Kidney (tissue), 14 donors: ENCODE measurements around the gene KRT75. TPM values are rescaled to one million over a fixed set of nuclear protein-coding genes. Genes with fewer than 3 reads are reported as not detected.

Experiments used
- DNase-seq, 5 donors: peaks; one replicate each; pipeline ENCODE4 v3.0.0-alpha.2; 2013 to 2020
- FAIRE-seq: peaks from 2 replicates; lab custom pipeline; 2012; peaks lifted over from hg19 to GRCh38; lab: Jason Lieb, UNC
- H3K27ac ChIP-seq, 2 donors: one replicate each; pipeline ENCODE4 v1.7.0; 2013; ENCODE audit warnings: low read depth in 2 of 2, low read length in 2 of 2, inconsistent platforms in 1 of 2
- H3K27me3 ChIP-seq: one replicate; pipeline ENCODE4 v1.7.1; 2013; ENCODE audit warnings: low read length, inconsistent platforms; ENCODE audit not compliant: control insufficient read depth, insufficient read depth
- H3K36me3 ChIP-seq, 3 donors: one replicate each; pipeline versions ENCODE4 v1.7.0 to v1.7.1; 2013; ENCODE audit warnings: low read length in 3 of 3, control low read depth in 1 of 3, inconsistent platforms in 1 of 3; ENCODE audit not compliant: insufficient read depth in 3 of 3, control insufficient read depth in 2 of 3
- H3K4me1 ChIP-seq, 3 donors: one replicate each; pipeline versions ENCODE4 v1.7.0 to v1.7.1; 2013; ENCODE audit warnings: low read length in 3 of 3, inconsistent platforms in 1 of 3, low read depth in 1 of 3; ENCODE audit not compliant: control insufficient read depth in 2 of 3, insufficient read depth in 2 of 3
- H3K4me3 ChIP-seq, 3 donors: one replicate each; pipeline versions ENCODE4 v1.7.0 to v1.8.1; 2013; ENCODE audit warnings: low read length in 3 of 3, control low read depth in 1 of 3, inconsistent platforms in 1 of 3
- H3K9ac ChIP-seq, 3 donors: one replicate each; pipeline versions ENCODE4 v1.7.0 to v1.7.1; 2013; ENCODE audit warnings: low read length in 3 of 3, control low read depth in 1 of 3, inconsistent platforms in 1 of 3
- H3K9me3 ChIP-seq, 3 donors: one replicate each; pipeline versions ENCODE4 v1.7.0 to v1.7.1; 2013; ENCODE audit warnings: low read length in 3 of 3, control low read depth in 1 of 3, inconsistent platforms in 1 of 3; ENCODE audit not compliant: control insufficient read depth in 2 of 3, insufficient read depth in 1 of 3
- intact Hi-C: fragments of 100-400 bp; cut with DNase I; formaldehyde crosslinking; loops from one replicate; pipeline ENCODE4 v1.11.1; 2022
- polyA plus RNA-seq: library from polyadenylated mRNA; stranded (reverse); fragments of 350-450 nt; fragmentation: Illumina TruSeq; extraction: RNeasy Lipid Tissue Mini Kit (QIAGEN cat#74804); gene quantifications from one replicate; pipeline ENCODE4 v1.2.3, GENCODE V29; 2014; ENCODE audit warnings: low read depth, low replicate concordance; ENCODE audit not compliant: insufficient read depth
- total RNA-seq: library from RNA; stranded (reverse); fragmentation: NEBNext Ultra II Directional; extraction: Animal tissue kit (Norgen Biotek cat#: 25700); gene quantifications from one replicate; pipeline ENCODE4 v1.2.1, GENCODE V29; 2021
- TF ChIP-seq, protein P1 (sequence below): IDR thresholded peaks from 3 replicates; pipeline ENCODE4 v1.5.1; 2012; ENCODE audit warnings: mild to moderate bottlenecking, moderate library complexity, borderline replicate concordance; ENCODE audit not compliant: insufficient read depth; ENCODE audit errors: extremely low read depth
- donor health status: control.
- donor health status: control.
- donor health status: control.
- donor health status: control.
- donor health status: control.
- donor health status: DM: yes; HTN: yes; CAD: no.
- donor health status: Normal renal cell carcinoma (clear cell type).

Gene KRT75
- total and polyA plus RNA-seq, 2 donors from 2014 or later = not detected

DNA sequence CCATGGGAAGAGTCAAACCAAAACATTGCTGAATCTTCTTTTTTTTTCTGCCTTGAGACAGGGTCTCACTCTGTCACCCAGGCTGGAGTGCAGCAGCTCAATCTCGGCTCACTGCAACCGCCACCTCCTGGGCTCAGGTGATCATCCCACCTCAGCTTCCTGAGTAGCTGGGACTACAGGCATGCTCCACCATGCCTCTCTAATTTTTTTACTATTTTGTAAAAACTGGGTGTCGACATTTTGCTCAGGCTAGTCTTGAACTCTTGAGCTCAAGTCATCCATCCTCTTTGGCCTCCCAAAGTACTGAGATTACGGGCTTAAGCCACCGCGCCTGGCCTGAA is 1.5 kb upstream of the KRT75 start:
- no peak overlapping the region for H3K4me3 ChIP-seq
- no peaks in the 10 kb centered on the region for H3K27me3 ChIP-seq
- FAIRE-seq (no peak), DNase-seq (no peak)
- intact Hi-C loops = no loop called here
- TF ChIP-seq, protein P1, sequence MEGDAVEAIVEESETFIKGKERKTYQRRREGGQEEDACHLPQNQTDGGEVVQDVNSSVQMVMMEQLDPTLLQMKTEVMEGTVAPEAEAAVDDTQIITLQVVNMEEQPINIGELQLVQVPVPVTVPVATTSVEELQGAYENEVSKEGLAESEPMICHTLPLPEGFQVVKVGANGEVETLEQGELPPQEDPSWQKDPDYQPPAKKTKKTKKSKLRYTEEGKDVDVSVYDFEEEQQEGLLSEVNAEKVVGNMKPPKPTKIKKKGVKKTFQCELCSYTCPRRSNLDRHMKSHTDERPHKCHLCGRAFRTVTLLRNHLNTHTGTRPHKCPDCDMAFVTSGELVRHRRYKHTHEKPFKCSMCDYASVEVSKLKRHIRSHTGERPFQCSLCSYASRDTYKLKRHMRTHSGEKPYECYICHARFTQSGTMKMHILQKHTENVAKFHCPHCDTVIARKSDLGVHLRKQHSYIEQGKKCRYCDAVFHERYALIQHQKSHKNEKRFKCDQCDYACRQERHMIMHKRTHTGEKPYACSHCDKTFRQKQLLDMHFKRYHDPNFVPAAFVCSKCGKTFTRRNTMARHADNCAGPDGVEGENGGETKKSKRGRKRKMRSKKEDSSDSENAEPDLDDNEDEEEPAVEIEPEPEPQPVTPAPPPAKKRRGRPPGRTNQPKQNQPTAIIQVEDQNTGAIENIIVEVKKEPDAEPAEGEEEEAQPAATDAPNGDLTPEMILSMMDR = no peak
- no peaks in the 10 kb centered on the region for H3K36me3 ChIP-seq
- H3K4me1 ChIP-seq = no peaks in the 10 kb centered on the region
- H3K9ac ChIP-seq = no peak overlapping the region
- H3K9me3 ChIP-seq = no peaks in the 10 kb centered on the region
- no peak overlapping the region for H3K27ac ChIP-seq

DNA sequence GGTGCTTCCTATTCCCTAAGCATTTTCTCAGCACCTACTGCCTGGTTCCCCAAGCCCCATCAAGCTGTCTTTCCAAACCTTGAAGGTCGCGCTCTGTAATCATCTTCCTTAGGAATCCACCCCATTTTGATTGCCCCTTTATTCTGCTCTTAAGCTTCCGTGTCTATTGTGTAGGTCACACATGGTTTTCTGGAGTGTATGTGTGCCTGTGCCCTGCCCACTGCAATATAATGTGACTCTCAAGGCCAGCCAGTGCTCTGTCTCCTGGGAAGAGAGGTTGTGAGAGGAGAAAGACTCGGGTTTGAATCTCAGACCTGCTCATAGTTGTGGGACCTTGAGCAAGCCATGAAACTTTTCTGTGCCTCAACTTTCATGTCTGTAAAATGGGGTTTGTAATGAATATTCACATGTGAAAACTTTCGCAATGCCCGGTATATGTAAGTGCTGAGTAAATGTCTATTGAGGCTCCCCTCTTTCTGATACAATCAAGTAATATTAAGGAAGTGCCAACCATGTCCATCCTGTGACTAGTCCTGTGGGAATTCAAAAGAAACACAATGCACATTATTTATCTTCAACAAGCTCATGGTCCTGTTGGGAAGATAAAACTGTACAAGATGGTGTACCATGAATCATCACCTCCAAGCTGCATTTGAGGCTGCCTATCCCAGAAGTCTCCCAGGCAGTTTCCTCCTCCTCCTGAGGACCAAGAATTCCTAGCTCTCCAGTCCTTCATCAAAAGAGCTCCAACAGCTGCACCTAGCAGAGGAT is 774 bp upstream of the KRT75 start:
- no peak overlapping the region for H3K9ac ChIP-seq
- H3K9me3 ChIP-seq = no peaks in the 10 kb centered on the region
- H3K4me1 ChIP-seq = no peaks in the 10 kb centered on the region
- no peaks in the 10 kb centered on the region for H3K36me3 ChIP-seq
- intact Hi-C loops = no loop called here
- TF ChIP-seq, protein P1 = no peak
- no peak overlapping the region for H3K27ac ChIP-seq
- no peak overlapping the region for H3K4me3 ChIP-seq
- no peak for FAIRE-seq
- no peaks in the 10 kb centered on the region for H3K27me3 ChIP-seq
- DNase-seq = no peak

DNA sequence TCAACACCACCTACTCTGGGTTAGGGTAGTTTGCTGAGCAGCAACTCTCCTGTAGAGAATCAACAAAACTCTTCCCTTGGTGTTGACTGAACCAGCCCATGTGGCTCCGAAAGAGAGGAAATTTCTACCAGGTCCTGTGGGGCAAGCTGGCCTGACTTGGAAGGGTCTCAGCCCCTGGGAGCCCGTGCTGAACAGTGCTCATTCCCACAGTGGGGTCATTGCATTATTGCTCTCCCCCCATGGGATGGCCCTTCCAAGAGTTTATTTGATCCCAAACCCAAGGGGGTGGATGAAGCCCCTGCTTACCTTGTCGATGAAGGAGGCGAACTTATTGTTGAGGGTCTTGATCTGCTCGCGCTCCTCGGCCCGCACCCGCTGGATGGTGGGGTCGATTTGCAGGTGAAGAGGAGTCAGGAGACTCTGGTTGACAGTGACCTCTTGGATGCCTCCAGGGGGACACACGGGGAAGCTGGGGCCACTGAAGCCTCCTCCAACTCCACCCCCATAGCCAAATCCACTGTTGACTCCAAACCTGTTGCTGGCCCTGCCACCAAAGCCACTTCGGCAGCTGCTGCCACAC is 580 bp downstream of the KRT75 start:
- TF ChIP-seq, protein P1 = no peak
- Histone ChIP-seq H3K4me1 (no peaks in the 10 kb centered on the region), H3K9me3 (no peaks in the 10 kb centered on the region), H3K36me3 (no peaks in the 10 kb centered on the region), H3K27ac (no peak overlapping the region), H3K9ac (no peak overlapping the region), H3K4me3 (no peak overlapping the region), H3K27me3 (no peaks in the 10 kb centered on the region)
- DNase-seq = no peak
- intact Hi-C loops = no loop called here
- no peak for FAIRE-seq
